ENCODE data around the gene NMB.

The NMB gene

GRCh38 chr15:84620626-84621025 lies 37.4 kb downstream of the NMB start:
- FAIRE-seq = no peak
- no peak for DNase-seq (ENCODE audit: low spot score)

- FAIRE-seq (no peak), DNase-seq (ENCODE audit: low spot score) (no peak)
Observed at GRCh38 chr15:84616235-84616634, 41.8 kb downstream of the NMB start.

DNA sequence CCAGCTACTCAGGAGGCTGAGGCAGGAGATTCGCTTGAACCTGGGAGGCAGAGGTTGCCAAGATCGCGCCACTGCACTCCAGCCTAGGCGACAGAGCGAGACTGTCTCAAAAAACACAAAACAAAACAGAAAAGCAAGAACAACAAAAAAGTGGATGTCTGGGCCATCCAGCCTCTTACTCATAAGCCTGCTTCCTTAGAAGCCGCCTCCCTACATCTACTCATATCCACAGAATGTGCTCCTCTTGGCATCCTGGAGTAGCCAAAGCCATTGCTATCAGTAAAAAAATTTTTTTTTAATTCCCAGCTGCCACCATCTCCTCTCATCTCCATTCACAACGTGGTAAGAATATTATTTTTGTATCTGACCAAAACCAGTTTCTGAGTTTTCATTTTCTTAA lies 46.4 kb downstream of the NMB start:
- FAIRE-seq (no peak), DNase-seq (ENCODE audit: low spot score) (no peak)

DNA sequence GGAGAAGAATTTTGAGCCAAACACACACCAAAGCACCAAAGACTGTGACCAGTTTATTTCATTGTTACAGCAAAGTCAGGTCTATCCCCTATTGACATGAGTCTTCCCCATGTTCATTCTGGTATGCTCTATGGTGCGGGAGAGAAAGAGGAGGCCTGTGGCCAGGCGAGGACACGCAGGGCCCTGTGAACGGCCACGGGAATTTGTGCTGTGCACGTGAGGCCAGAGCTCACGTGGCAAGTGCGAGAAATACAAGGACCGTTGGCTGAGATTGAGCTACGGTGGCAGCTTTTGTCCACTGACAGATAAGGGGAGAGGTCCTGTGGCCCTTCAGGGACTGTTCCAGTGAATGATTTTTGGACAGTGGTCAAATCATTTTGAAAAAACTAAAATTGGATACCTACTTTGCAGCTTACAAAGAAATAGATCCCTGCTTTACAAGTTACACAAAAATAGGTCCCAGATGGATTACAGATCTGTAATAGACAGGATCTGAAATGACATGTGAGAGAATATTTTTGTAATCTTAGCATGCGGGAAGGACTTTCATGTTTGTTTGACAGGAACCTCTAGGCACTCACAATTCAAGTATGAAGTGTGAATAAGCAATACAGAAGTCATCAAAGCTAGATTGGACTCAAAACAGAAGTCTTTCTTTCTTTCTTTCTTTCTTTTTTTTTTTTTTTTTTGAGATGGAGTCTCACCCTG lies 48.0 kb downstream of the NMB start:
- no peak for FAIRE-seq
- DNase-seq (ENCODE audit: low spot score) = no peak

- DNase-seq (ENCODE audit: low spot score) (no peak), FAIRE-seq (no peak)
Observed at GRCh38 chr15:84608707-84609284, 49.2 kb downstream of the NMB start.

DNA sequence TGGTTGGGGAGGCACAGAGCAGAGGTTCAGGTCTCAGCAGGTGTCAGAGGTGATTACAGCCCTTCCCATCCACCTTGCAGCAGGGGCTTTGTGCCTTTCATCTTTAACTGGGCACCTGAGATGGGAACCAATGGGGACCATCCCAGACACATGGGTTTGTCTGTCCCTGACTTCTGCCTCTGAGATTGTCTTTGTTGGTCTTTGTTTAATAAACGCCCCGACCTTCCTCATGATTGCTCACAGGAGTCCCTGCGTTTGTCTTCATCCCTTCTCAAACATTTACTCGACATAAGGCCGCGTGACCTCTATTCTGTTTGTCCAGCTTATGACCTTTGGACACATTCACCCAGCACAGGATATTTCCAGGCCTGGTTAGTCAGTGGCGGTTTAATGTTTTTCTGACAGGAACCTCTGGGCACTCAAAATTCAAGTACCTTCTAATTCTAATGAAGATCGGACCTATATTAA lies 51.3 kb downstream of the NMB start:
- DNase-seq (ENCODE audit: low spot score) (no peak), FAIRE-seq (no peak)

DNA sequence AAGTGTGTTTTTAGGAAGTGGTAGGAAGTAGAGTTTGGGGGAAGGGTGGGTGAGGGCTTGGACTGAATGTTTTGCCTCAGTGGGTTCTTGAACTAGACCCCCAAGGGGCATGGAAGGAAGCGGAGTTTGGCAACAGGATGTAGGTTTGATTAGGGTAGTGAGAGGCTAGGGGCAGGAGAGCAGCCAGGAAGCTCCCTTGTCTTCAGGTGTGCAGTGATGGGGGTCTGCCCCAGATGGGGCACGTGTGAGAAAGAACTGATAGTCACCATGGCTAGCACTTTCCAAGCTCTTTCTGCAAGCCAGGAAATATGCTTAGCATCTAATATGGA lies 52.5 kb downstream of the NMB start:
- FAIRE-seq = no peak

More for the DNA sequence above, 52.5 kb downstream of the NMB start:
- no peak for DNase-seq (ENCODE audit: low spot score)

Measured in RCC 7860 (cell line).